Astrocyte (in vitro differentiated cells and primary cell): ENCODE results near the gene PVALEF. TPM values are rescaled to one million over a fixed set of nuclear protein-coding genes. Genes with fewer than 3 reads are reported as not detected.

Experiments
- DNase-seq: peaks from one replicate; pipeline ENCODE4 v3.0.0-alpha.2; 2010; ENCODE audit warnings: low read depth
- FAIRE-seq: peaks from 2 replicates; lab custom pipeline; 2011; peaks lifted over from hg19 to GRCh38; lab: Jason Lieb, UNC
- H2AFZ ChIP-seq: 2 replicates; pipeline ENCODE4 v1.6.0; 2012; ENCODE audit warnings: low read depth, low read length, inconsistent platforms
- H3K27ac ChIP-seq: 2 replicates; pipeline ENCODE4 v1.5.1; 2011; ENCODE audit warnings: low read depth, low read length, inconsistent platforms
- H3K27me3 ChIP-seq: 2 replicates; pipeline ENCODE4 v1.6.0; 2011; ENCODE audit warnings: low read length, inconsistent platforms; ENCODE audit not compliant: insufficient read depth
- H3K36me3 ChIP-seq: 2 replicates; pipeline ENCODE4 v1.5.1; 2011; ENCODE audit warnings: low read length, inconsistent platforms; ENCODE audit not compliant: insufficient read depth
- H3K4me1 ChIP-seq: 2 replicates; pipeline ENCODE4 v1.5.1; 2011; ENCODE audit warnings: low read length, inconsistent platforms; ENCODE audit not compliant: insufficient read depth
- H3K4me2 ChIP-seq: 2 replicates; pipeline ENCODE4 v1.6.0; 2012; ENCODE audit warnings: low read length, inconsistent platforms
- H3K4me3 ChIP-seq: 2 replicates; pipeline ENCODE4 v1.5.1; 2011; ENCODE audit warnings: low read depth, mild to moderate bottlenecking, low read length, inconsistent platforms; ENCODE audit not compliant: insufficient read depth
- H3K79me2 ChIP-seq: 2 replicates; pipeline ENCODE4 v1.6.0; 2012; ENCODE audit warnings: mild to moderate bottlenecking, low read length, inconsistent platforms; ENCODE audit not compliant: insufficient read depth
- H3K9ac ChIP-seq: 2 replicates; pipeline ENCODE4 v1.6.0; 2012; ENCODE audit warnings: mild to moderate bottlenecking, low read length, inconsistent platforms
- H3K9me3 ChIP-seq: 2 replicates; pipeline ENCODE4 v1.5.1; 2012; ENCODE audit warnings: low read depth, mild to moderate bottlenecking, low read length, inconsistent platforms; ENCODE audit not compliant: insufficient read depth
- H4K20me1 ChIP-seq: 2 replicates; pipeline ENCODE4 v1.6.0; 2012; ENCODE audit warnings: low read length, inconsistent platforms; ENCODE audit not compliant: insufficient read depth
- H3K27ac Mint-ChIP-seq: one replicate; pipeline ENCODE4 v1.8.0; 2021; ENCODE audit warnings: mild to moderate bottlenecking, mixed read lengths; ENCODE audit not compliant: unreplicated experiment
- H3K27me3 Mint-ChIP-seq: one replicate; pipeline ENCODE4 v1.8.0; 2021; ENCODE audit warnings: low read depth, mixed read lengths; ENCODE audit not compliant: unreplicated experiment
- H3K36me3 Mint-ChIP-seq: one replicate; pipeline ENCODE4 v1.8.0; 2021; ENCODE audit warnings: low read depth, mixed read lengths; ENCODE audit not compliant: unreplicated experiment
- H3K4me1 Mint-ChIP-seq: one replicate; pipeline ENCODE4 v1.8.0; 2021; ENCODE audit warnings: low read depth, mixed read lengths; ENCODE audit not compliant: unreplicated experiment
- H3K4me3 Mint-ChIP-seq: one replicate; pipeline ENCODE4 v1.8.0; 2021; ENCODE audit warnings: mild to moderate bottlenecking, moderate library complexity, mixed read lengths; ENCODE audit not compliant: unreplicated experiment
- H3K9me3 Mint-ChIP-seq: one replicate; pipeline ENCODE4 v1.8.0; 2021; ENCODE audit warnings: mild to moderate bottlenecking, mixed read lengths; ENCODE audit not compliant: unreplicated experiment
- EZH2 ChIP-seq: IDR thresholded peaks from 2 replicates; pipeline ENCODE4 v1.6.1; 2012; ENCODE audit warnings: mild to moderate bottlenecking, low read length, inconsistent platforms; ENCODE audit not compliant: insufficient read depth
- total RNA-seq: library from RNA; stranded (reverse); gene quantifications from 2 replicates; pipeline ENCODE4 v1.2.1, GENCODE V29; 2021
- TF ChIP-seq, protein P1 (sequence below): IDR thresholded peaks from 2 replicates; pipeline ENCODE4 v1.5.1; 2011; ENCODE audit warnings: low read depth, mild to moderate bottlenecking, inconsistent platforms, low read length, moderate library complexity; ENCODE audit not compliant: insufficient read depth

PVALEF gene
- total RNA-seq, 1 donor from 2014 or later = not detected

DNA sequence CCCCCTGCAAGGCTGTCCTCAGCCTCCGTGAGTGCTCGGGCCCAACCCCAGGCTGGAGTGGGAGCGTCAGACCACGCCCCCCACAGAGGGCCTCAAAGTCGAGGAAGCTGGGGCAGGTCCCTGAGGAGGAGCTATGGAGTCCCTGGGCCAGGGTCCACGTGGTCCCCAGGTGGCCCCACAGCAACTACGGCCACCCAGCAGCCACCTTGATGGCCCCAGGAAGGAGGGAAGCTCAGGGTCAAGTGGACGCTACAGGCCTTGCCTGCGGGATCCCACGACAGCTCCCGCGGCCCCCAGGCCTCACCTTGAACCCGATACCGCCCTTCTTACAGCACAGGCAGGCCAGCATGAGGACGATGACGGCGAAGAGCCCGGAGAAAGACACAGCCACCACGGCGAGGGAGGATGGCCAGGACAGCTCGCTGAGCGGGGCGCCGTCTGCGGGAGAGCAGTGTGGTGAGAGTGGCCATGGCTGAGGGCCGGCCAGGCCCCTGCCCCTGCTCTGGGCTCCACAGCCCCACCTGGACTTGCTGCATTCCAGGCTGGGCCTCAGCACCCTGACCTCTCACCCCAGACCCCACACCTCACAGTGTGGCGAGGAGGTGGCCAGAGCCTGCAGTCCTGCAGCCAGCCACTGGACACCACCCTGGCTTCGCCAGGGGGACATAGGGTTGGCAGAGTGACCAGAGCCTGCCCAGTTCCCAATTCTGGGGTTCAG is 31.1 kb upstream of the PVALEF start:
- H3K79me2 ChIP-seq = no peaks in the 10 kb centered on the region
- no peak overlapping the region for H3K4me3 Mint-ChIP-seq
- no peaks in the 10 kb centered on the region for H3K36me3 ChIP-seq
- H3K27ac Mint-ChIP-seq = no peak overlapping the region
- no peak overlapping the region for H3K4me2 ChIP-seq
- H3K9ac ChIP-seq = no peak overlapping the region
- H3K9me3 ChIP-seq = peaks cover 3% of the 10 kb centered on the region
- no peaks in the 10 kb centered on the region for H3K27me3 ChIP-seq
- no peaks in the 10 kb centered on the region for H3K4me1 ChIP-seq
- H2AFZ ChIP-seq = no peak overlapping the region
- no peaks in the 10 kb centered on the region for H3K4me1 Mint-ChIP-seq
- peaks cover 4% of the 10 kb centered on the region for H4K20me1 ChIP-seq
- no peak overlapping the region for H3K4me3 ChIP-seq
- TF ChIP-seq, protein P1, sequence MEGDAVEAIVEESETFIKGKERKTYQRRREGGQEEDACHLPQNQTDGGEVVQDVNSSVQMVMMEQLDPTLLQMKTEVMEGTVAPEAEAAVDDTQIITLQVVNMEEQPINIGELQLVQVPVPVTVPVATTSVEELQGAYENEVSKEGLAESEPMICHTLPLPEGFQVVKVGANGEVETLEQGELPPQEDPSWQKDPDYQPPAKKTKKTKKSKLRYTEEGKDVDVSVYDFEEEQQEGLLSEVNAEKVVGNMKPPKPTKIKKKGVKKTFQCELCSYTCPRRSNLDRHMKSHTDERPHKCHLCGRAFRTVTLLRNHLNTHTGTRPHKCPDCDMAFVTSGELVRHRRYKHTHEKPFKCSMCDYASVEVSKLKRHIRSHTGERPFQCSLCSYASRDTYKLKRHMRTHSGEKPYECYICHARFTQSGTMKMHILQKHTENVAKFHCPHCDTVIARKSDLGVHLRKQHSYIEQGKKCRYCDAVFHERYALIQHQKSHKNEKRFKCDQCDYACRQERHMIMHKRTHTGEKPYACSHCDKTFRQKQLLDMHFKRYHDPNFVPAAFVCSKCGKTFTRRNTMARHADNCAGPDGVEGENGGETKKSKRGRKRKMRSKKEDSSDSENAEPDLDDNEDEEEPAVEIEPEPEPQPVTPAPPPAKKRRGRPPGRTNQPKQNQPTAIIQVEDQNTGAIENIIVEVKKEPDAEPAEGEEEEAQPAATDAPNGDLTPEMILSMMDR = no peak
- no peak for TF ChIP-seq EZH2
- H3K36me3 Mint-ChIP-seq = no peaks in the 10 kb centered on the region
- DNase-seq = no peak
- peaks cover 2% of the 10 kb centered on the region for H3K9me3 Mint-ChIP-seq
- FAIRE-seq = no peak
- no peak overlapping the region for H3K27ac ChIP-seq
- H3K27me3 Mint-ChIP-seq = peaks cover 4% of the 10 kb centered on the region

- TF ChIP-seq, protein P1 = no peak
- TF ChIP-seq EZH2 = no peak
- Mint-ChIP-seq H3K4me1 (no peaks in the 10 kb centered on the region), H3K27ac (no peak overlapping the region), H3K36me3 (no peaks in the 10 kb centered on the region), H3K27me3 (peaks cover 7% of the 10 kb centered on the region), H3K9me3 (peaks cover 2% of the 10 kb centered on the region), H3K4me3 (no peak overlapping the region)
- no peaks in the 10 kb centered on the region for H3K36me3 ChIP-seq
- no peak overlapping the region for H3K9ac ChIP-seq
- H3K4me2 ChIP-seq = no peak overlapping the region
- no peak overlapping the region for H3K4me3 ChIP-seq
- no peak overlapping the region for H2AFZ ChIP-seq
- no peak for DNase-seq
- peaks cover 4% of the 10 kb centered on the region for H4K20me1 ChIP-seq
- H3K4me1 ChIP-seq = no peaks in the 10 kb centered on the region
- peaks cover 3% of the 10 kb centered on the region for H3K9me3 ChIP-seq
- no peak overlapping the region for H3K27ac ChIP-seq
- H3K27me3 ChIP-seq = no peaks in the 10 kb centered on the region
- no peaks in the 10 kb centered on the region for H3K79me2 ChIP-seq
- no peak for FAIRE-seq
These were observed 29.6 kb upstream of the PVALEF start for GRCh38 chr17:81135505-81136278.
